Pericardium fibroblast (primary cell): Measurements from ENCODE around the gene UBR7. TPM values are rescaled to one million over a fixed set of nuclear protein-coding genes. Genes with fewer than 3 reads are reported as not detected.

Source experiments
- total RNA-seq: library from RNA; depleted of rRNA; stranded (reverse); fragments of >200 nt; gene quantifications from 2 replicates; pipeline ENCODE4 v1.2.3, GENCODE V29; 2015

The UBR7 gene
- 11.7 and 18.8 TPM in 2 replicates for total RNA-seq

GRCh38 chr14:93206793-93207467 lies at the start of gene UBR7, which contains the start of gene GON7:
UBR7 (plus strand) TSS chr14:93207256; CDS start chr14:93207292, 36 bp downstream.
GON7 (minus strand) TSS chr14:93207065; CDS start chr14:93207037, 28 bp downstream.

DNA sequence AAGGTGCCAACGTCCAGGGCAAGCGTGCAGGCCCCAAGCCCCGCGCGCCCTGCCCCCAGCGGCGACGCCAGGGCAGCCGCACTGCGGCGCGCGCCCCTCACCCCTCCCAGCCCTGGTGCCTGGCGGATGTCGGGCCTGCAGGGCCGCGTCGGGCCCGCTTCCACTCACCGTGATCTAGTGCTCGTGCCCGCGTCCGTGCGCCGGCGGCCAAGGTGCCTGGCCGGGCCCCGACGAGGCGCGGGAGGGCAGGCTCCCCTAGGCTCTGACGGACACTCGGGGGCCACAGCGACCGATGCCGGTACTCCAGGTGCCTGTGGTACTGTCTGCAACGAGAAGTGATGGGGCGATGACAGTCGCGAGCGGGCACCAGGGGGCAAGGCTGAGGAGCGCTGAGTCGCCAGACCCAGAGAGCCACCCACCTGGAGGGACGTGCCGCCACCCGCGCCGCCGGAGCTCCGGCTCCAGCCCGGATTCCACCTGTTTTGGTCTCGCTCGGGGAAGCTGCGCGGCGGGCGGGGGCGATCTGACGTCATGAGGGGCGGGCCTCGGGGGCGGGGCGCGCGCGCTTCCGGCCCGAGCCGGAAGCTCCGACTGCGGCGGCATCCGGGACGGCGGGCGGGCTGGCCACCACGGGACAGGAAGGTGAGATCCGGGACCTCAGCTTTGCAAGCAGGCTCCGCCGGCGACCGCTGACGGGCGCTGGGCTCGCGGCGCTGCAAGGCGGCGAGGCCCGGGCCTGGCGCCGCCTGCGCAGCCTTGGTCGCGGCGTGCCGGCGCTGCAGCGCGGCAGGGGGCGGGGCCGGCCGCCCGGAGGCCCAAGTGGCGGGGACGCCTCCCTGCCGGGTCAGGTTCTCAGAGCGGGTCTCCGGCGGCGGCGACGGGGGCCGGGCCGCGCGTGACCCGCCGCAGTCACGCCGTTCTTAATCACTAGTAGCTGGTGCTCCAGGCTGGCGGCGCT lies 22.4 kb upstream of the UBR7 start, which contains the start of the genes LYSET and MOAP1:
LYSET (plus strand) TSS at position 927 of the 958 bp plus-strand sequence. CDS start 89 bp downstream, outside the sequence.
MOAP1 (minus strand) TSS at position 507 of the 958 bp plus-strand sequence. CDS start 655 bp downstream, outside the sequence.

Other genes starting within 250 kb of the UBR7 start
- gene ITPK1, start 91.3 kb upstream of the UBR7 start, total RNA-seq, result 30.7 and 56.9 TPM in 2 replicates
- 6.6 and 14.2 TPM in 2 replicates for gene MOAP1, start 22.4 kb upstream of the UBR7 start, total RNA-seq
- gene LYSET, start 21.9 kb upstream of the UBR7 start, total RNA-seq, result 3.8 and 5.4 TPM in 2 replicates
- 3.3 and 9.9 TPM in 2 replicates for gene GON7, start 191 bp upstream of the UBR7 start, total RNA-seq
- gene BTBD7, start 125.8 kb downstream of the UBR7 start, total RNA-seq, result 10.6 and 12.3 TPM in 2 replicates
- gene COX8C, start 139.9 kb downstream of the UBR7 start, total RNA-seq, result not detected in 2 replicates
- gene UNC79, start 223.7 kb downstream of the UBR7 start, total RNA-seq, result under 0.01 and 0.34 TPM in 2 replicates